ENCODE data around the gene CLEC18A. TPM values are rescaled to one million over a fixed set of nuclear protein-coding genes. Genes with fewer than 3 reads are reported as not detected.

CLEC18A gene
- polyA plus RNA-seq, 2 of the 4 experiments (the other 2 are of a cell fraction), result 0.23 TPM; not detected in 1

GRCh38 chr16:69928856-69929400 lies 22.2 kb upstream of the CLEC18A start:
- ChIA-PET POLR2A (no interaction called here), CTCF (interaction anchor here (0.6 to 17.7 kb wide), 15 partner anchors 10 to 141 kb away, joined by 3 to 288 read pairs (median 9); no protein-coding TSS in a partner anchor)
- H3K27ac ChIP-seq, result no peak overlapping the region
- FAIRE-seq, result no peak
- no peaks in the 10 kb centered on the region for H3K9me3 ChIP-seq
- WGBS (ENCODE audit: missing lambda C conversion rate), result 94% methylated on average over 8 of the region's 10 CpGs
- H3K4me2 ChIP-seq, result no peak overlapping the region
- DNase-seq (ENCODE audit: low read depth in 1 of 2, low spot score in 1 of 2), result no peak
- no peak for TF ChIP-seq RFX5 (IDR thresholded peaks at IDR 0.05)
- H3K4me3 ChIP-seq, result no peak overlapping the region
- no peak for ATAC-seq
- H3K4me1 ChIP-seq, result no peaks in the 10 kb centered on the region

GRCh38 chr16:69929480-69929879 lies 21.7 kb upstream of the CLEC18A start:
- 91% methylated on average over 9 of the region's 9 CpGs for WGBS (ENCODE audit: missing lambda C conversion rate)
- no peak overlapping the region for H3K4me2 ChIP-seq
- no peak for FAIRE-seq
- H3K4me1 ChIP-seq, result no peaks in the 10 kb centered on the region
- no peaks in the 10 kb centered on the region for H3K9me3 ChIP-seq
- H3K27ac ChIP-seq, result no peak overlapping the region
- ATAC-seq, result no peak; a peak in 2 of 6 replicates
- H3K4me3 ChIP-seq, result no peak overlapping the region
- DNase-seq (ENCODE audit: low read depth in 1 of 2, low spot score in 1 of 2), result no peak
- TF ChIP-seq TFCP2L1 (CRISPR knock-in tag; IDR thresholded peaks at IDR 0.05), result no peak
- TF ChIP-seq ATOH8 (CRISPR knock-in tag; IDR thresholded peaks at IDR 0.05; ENCODE audit: low read depth), result no peak
- TF ChIP-seq HES2 (IDR thresholded peaks at IDR 0.05), result no peak
- TF ChIP-seq ESRRA (IDR thresholded peaks at IDR 0.05; ENCODE audit: borderline replicate concordance, low read length), result no peak
- no peak for TF ChIP-seq HOXB13 (CRISPR knock-in tag; IDR thresholded peaks at IDR 0.05; ENCODE audit: low read depth)
- TF ChIP-seq RNF2 (IDR thresholded peaks at IDR 0.05; ENCODE audit: borderline replicate concordance, low read depth), result no peak
- no peak for TF ChIP-seq MYC (IDR thresholded peaks at IDR 0.05; ENCODE audit: borderline replicate concordance, low read length)
- no peak for TF ChIP-seq MAFK (IDR thresholded peaks at IDR 0.05; ENCODE audit: partially characterized antibody)
- no peak for TF ChIP-seq HEYL (CRISPR knock-in tag; IDR thresholded peaks at IDR 0.05)
- TF ChIP-seq CHD4 (IDR thresholded peaks at IDR 0.05; ENCODE audit: borderline replicate concordance), result no peak
- no peak for TF ChIP-seq FOXS1 (CRISPR knock-in tag; IDR thresholded peaks at IDR 0.05)
- TF ChIP-seq ZSCAN20 (CRISPR knock-in tag; IDR thresholded peaks at IDR 0.05), result no peak
- no peak for TF ChIP-seq JUNB (IDR thresholded peaks at IDR 0.05)
- TF ChIP-seq NFE2L2 (conservative IDR thresholded peaks at IDR 0.05; ENCODE audit: low read length), result no peak
- TF ChIP-seq RAD21 (conservative IDR thresholded peaks at IDR 0.05 in 1 of 2, IDR thresholded peaks at IDR 0.05 in 1 of 2), result no peak
- TF ChIP-seq E2F6 (IDR thresholded peaks at IDR 0.05; ENCODE audit: borderline replicate concordance, low read depth), result no peak
- TF ChIP-seq CBX8 (IDR thresholded peaks at IDR 0.05), result no peak
- TF ChIP-seq NPAS2 (CRISPR knock-in tag; IDR thresholded peaks at IDR 0.05; ENCODE audit: borderline replicate concordance), result no peak
- ChIA-PET CTCF (interaction anchor here (0.6 to 17.7 kb wide), 28 partner anchors 11 to 534 kb away, joined by 3 to 288 read pairs (median 6); no protein-coding TSS in a partner anchor), POLR2A (no interaction called here)

GRCh38 chr16:69930117-69930776 lies 20.9 kb upstream of the CLEC18A start:
- no peaks in the 10 kb centered on the region for H3K9me3 ChIP-seq
- FAIRE-seq, result no peak
- H3K4me2 ChIP-seq, result no peak overlapping the region
- 0 out of 6 replicates have a peak overlapping the region, but pooled peaks of 1 of the 2 experiments have one; percentile 42 for H3K27ac ChIP-seq
- peak; percentile 81 to 96 for ATAC-seq
- ChIA-PET POLR2A (no interaction called here), CTCF (interaction anchor here (0.6 to 17.7 kb wide), 43 partner anchors 10 to 603 kb away, joined by 3 to 288 read pairs (median 5); partner anchors contain the start of gene NOB1)
- TF ChIP-seq JUNB (IDR thresholded peaks at IDR 0.05), result no peak
- no peak for TF ChIP-seq E2F6 (IDR thresholded peaks at IDR 0.05; ENCODE audit: borderline replicate concordance, low read depth)
- no peak for TF ChIP-seq HMGXB4 (CRISPR knock-in tag; IDR thresholded peaks at IDR 0.05; ENCODE audit: borderline replicate concordance)
- peak; percentile 78 for TF ChIP-seq SMC3 (IDR thresholded peaks at IDR 0.05)
- TF ChIP-seq HOXB13 (CRISPR knock-in tag; IDR thresholded peaks at IDR 0.05; ENCODE audit: low read depth), result no peak
- no peak for TF ChIP-seq GATA3 (IDR thresholded peaks at IDR 0.05; ENCODE audit: borderline replicate concordance)
- TF ChIP-seq RAD21 (conservative IDR thresholded peaks at IDR 0.05 in 1 of 2, IDR thresholded peaks at IDR 0.05 in 1 of 2), result peak; percentile 82 to 85
- TF ChIP-seq POLR2A (IDR thresholded peaks at IDR 0.05; ENCODE audit: low read length), result no peak
- no peak for TF ChIP-seq HDAC2 (IDR thresholded peaks at IDR 0.05)
- peak; percentile 85 for TF ChIP-seq CTCF (IDR thresholded peaks at IDR 0.05)
- no peak for TF ChIP-seq KDM1A (IDR thresholded peaks at IDR 0.05; ENCODE audit: low read depth)
- 62% methylated on average over 12 of the region's 12 CpGs for WGBS (ENCODE audit: missing lambda C conversion rate)
- H3K4me1 ChIP-seq, result no peaks in the 10 kb centered on the region
- no peak overlapping the region for H3K4me3 ChIP-seq
- DNase-seq (ENCODE audit: low read depth in 1 of 2, low spot score in 1 of 2), result peak; percentile 59 to 82
